GM19467 (cell line): ENCODE measurements around the gene ALDH8A1.

ENCODE experiments used
- ATAC-seq: cut with Tn5 transposase; IDR thresholded peaks from one replicate; pipeline ENCODE4 v1.9.1; 2021; ENCODE audit warnings: mild to moderate bottlenecking, moderate library complexity; ENCODE audit not compliant: unreplicated experiment

Gene ALDH8A1

GRCh38 chr6:134951494-134952263 is 1.8 kb upstream of the ALDH8A1 start:
- no peak for ATAC-seq

GRCh38 chr6:134950482-134950881 is 581 bp upstream of the ALDH8A1 start:
- no peak for ATAC-seq

GRCh38 chr6:134948691-134949090 is 1.2 kb downstream of the ALDH8A1 start:
- ATAC-seq = no peak

- ATAC-seq = no peak
Observed at GRCh38 chr6:134948142-134948541, 1.8 kb downstream of the ALDH8A1 start.

GRCh38 chr6:134945045-134945444 is 4.9 kb downstream of the ALDH8A1 start:
- ATAC-seq = no peak

- ATAC-seq = no peak
Observed at GRCh38 chr6:134943522-134944111, 6.3 kb downstream of the ALDH8A1 start.

GRCh38 chr6:134938896-134939295 is 11.0 kb downstream of the ALDH8A1 start:
- ATAC-seq = no peak

- no peak for ATAC-seq
Observed at GRCh38 chr6:134937426-134937825, 12.5 kb downstream of the ALDH8A1 start.

- no peak for ATAC-seq
Observed at GRCh38 chr6:134936931-134937330, 13.0 kb downstream of the ALDH8A1 start.

GRCh38 chr6:134936476-134936875 is 13.4 kb downstream of the ALDH8A1 start:
- no peak for ATAC-seq

GRCh38 chr6:134934793-134935485 is 15.0 kb downstream of the ALDH8A1 start:
- ATAC-seq = no peak

- ATAC-seq = no peak
Observed at GRCh38 chr6:134932535-134933470, 17.1 kb downstream of the ALDH8A1 start.

GRCh38 chr6:134932098-134932497 is 17.8 kb downstream of the ALDH8A1 start:
- no peak for ATAC-seq

GRCh38 chr6:134930463-134930862 is 19.4 kb downstream of the ALDH8A1 start:
- ATAC-seq = no peak

GRCh38 chr6:134928151-134928900 is 21.6 kb downstream of the ALDH8A1 start:
- ATAC-seq = no peak

- no peak for ATAC-seq
Observed at GRCh38 chr6:134925800-134926199, 24.1 kb downstream of the ALDH8A1 start.

GRCh38 chr6:134921721-134922261 is 28.1 kb downstream of the ALDH8A1 start:
- no peak for ATAC-seq

GRCh38 chr6:134921276-134921675 is 28.6 kb downstream of the ALDH8A1 start:
- ATAC-seq = no peak

- no peak for ATAC-seq
Observed at GRCh38 chr6:134920422-134920821, 29.5 kb downstream of the ALDH8A1 start.

- ATAC-seq = no peak
Observed at GRCh38 chr6:134918418-134918961, 31.4 kb downstream of the ALDH8A1 start.
